Measurements from ENCODE around the gene TENM3. TPM values are rescaled to one million over a fixed set of nuclear protein-coding genes. Genes with fewer than 3 reads are reported as not detected.

Gene TENM3
- total RNA-seq, 1 experiment from 2014 or later, result 0.87 TPM

GRCh38 chr4:182292612-182293011 is 49.4 kb downstream of the TENM3 start:
- DNase-seq (no peak), ATAC-seq (no peak)
- Histone ChIP-seq H3K9me2 (replicated peaks; ENCODE audit: low read length) (no peaks in the 10 kb centered on the region), H3K4me1 (ENCODE audit: insufficient read depth, low read length) (no peaks in the 10 kb centered on the region), H3K27me3 (ENCODE audit: low read length) (no peaks in the 10 kb centered on the region), H4K20me1 (ENCODE audit: low read length) (no peaks in the 10 kb centered on the region), H3K27ac (ENCODE audit: low read length) (no peak overlapping the region), H3F3A (ENCODE audit: low read length, unreplicated experiment) (no peaks in the 10 kb centered on the region), H3K79me2 (ENCODE audit: low read length) (no peaks in the 10 kb centered on the region), H3K4me3 (ENCODE audit: low read length) (no peak overlapping the region), H2AFZ (ENCODE audit: low read length) (no peak overlapping the region), H3K4me2 (ENCODE audit: low read length) (no peak overlapping the region), H3K36me3 (ENCODE audit: low read depth, low read length) (no peaks in the 10 kb centered on the region), H3K9me3 (ENCODE audit: low read length) (no peaks in the 10 kb centered on the region), H3K9ac (ENCODE audit: low read length) (no peak overlapping the region)
- ChIA-PET CTCF (no interaction called here), POLR2A (ENCODE audit: unreplicated experiment) (no interaction called here)
- TF ChIP-seq, protein P1, sequence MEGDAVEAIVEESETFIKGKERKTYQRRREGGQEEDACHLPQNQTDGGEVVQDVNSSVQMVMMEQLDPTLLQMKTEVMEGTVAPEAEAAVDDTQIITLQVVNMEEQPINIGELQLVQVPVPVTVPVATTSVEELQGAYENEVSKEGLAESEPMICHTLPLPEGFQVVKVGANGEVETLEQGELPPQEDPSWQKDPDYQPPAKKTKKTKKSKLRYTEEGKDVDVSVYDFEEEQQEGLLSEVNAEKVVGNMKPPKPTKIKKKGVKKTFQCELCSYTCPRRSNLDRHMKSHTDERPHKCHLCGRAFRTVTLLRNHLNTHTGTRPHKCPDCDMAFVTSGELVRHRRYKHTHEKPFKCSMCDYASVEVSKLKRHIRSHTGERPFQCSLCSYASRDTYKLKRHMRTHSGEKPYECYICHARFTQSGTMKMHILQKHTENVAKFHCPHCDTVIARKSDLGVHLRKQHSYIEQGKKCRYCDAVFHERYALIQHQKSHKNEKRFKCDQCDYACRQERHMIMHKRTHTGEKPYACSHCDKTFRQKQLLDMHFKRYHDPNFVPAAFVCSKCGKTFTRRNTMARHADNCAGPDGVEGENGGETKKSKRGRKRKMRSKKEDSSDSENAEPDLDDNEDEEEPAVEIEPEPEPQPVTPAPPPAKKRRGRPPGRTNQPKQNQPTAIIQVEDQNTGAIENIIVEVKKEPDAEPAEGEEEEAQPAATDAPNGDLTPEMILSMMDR (conservative IDR thresholded peaks at IDR 0.05; ENCODE audit: low read depth, low read length), result no peak
- no peak for TF ChIP-seq EZH2phosphoT487 (IDR thresholded peaks at IDR 0.05; ENCODE audit: borderline replicate concordance, low read length)
- TF ChIP-seq EZH2 (IDR thresholded peaks at IDR 0.05; ENCODE audit: low read length, unreplicated experiment), result no peak
- intact Hi-C loops (cut with micrococcal nuclease), result no loop called here
- BruUV-seq (replicated peaks), result no TSS peak

- ChIA-PET POLR2A (ENCODE audit: unreplicated experiment) (no interaction called here), CTCF (no interaction called here)
- no peaks in the 10 kb centered on the region for H3K36me3 ChIP-seq (ENCODE audit: low read depth, low read length)
- no peak overlapping the region for H2AFZ ChIP-seq (ENCODE audit: low read length)
- H3F3A ChIP-seq (ENCODE audit: low read length, unreplicated experiment), result no peaks in the 10 kb centered on the region
- H3K9ac ChIP-seq (ENCODE audit: low read length), result no peak overlapping the region
- no peaks in the 10 kb centered on the region for H3K27me3 ChIP-seq (ENCODE audit: low read length)
- no peak for ATAC-seq
- H3K4me1 ChIP-seq (ENCODE audit: insufficient read depth, low read length), result no peaks in the 10 kb centered on the region
- no peaks in the 10 kb centered on the region for H4K20me1 ChIP-seq (ENCODE audit: low read length)
- H3K4me3 ChIP-seq (ENCODE audit: low read length), result no peak overlapping the region
- H3K79me2 ChIP-seq (ENCODE audit: low read length), result no peaks in the 10 kb centered on the region
- H3K27ac ChIP-seq (ENCODE audit: low read length), result no peak overlapping the region
- BruUV-seq (replicated peaks), result no TSS peak
- H3K9me3 ChIP-seq (ENCODE audit: low read length), result no peaks in the 10 kb centered on the region
- H3K9me2 ChIP-seq (replicated peaks; ENCODE audit: low read length), result no peaks in the 10 kb centered on the region
- no peak overlapping the region for H3K4me2 ChIP-seq (ENCODE audit: low read length)
- intact Hi-C loops (cut with micrococcal nuclease), result no loop called here
- TF ChIP-seq, protein P1 (conservative IDR thresholded peaks at IDR 0.05; ENCODE audit: low read depth, low read length), result no peak
- TF ChIP-seq EZH2 (IDR thresholded peaks at IDR 0.05; ENCODE audit: low read length, unreplicated experiment) (no peak), EZH2phosphoT487 (IDR thresholded peaks at IDR 0.05; ENCODE audit: borderline replicate concordance, low read length) (no peak)
- no peak for DNase-seq
Measured at GRCh38 chr4:182293691-182294255, 50.6 kb downstream of the TENM3 start.

GRCh38 chr4:182294451-182294850 is 51.2 kb downstream of the TENM3 start:
- no peaks in the 10 kb centered on the region for H3K36me3 ChIP-seq (ENCODE audit: low read depth, low read length)
- H3F3A ChIP-seq (ENCODE audit: low read length, unreplicated experiment), result no peaks in the 10 kb centered on the region
- no peaks in the 10 kb centered on the region for H3K9me3 ChIP-seq (ENCODE audit: low read length)
- H3K4me1 ChIP-seq (ENCODE audit: insufficient read depth, low read length), result no peaks in the 10 kb centered on the region
- no peak for ATAC-seq
- H3K9me2 ChIP-seq (replicated peaks; ENCODE audit: low read length), result no peaks in the 10 kb centered on the region
- H3K4me2 ChIP-seq (ENCODE audit: low read length), result no peak overlapping the region
- intact Hi-C loops (cut with micrococcal nuclease), result no loop called here
- no peak overlapping the region for H3K9ac ChIP-seq (ENCODE audit: low read length)
- H3K27me3 ChIP-seq (ENCODE audit: low read length), result no peaks in the 10 kb centered on the region
- H3K27ac ChIP-seq (ENCODE audit: low read length), result no peak overlapping the region
- TF ChIP-seq EZH2phosphoT487 (IDR thresholded peaks at IDR 0.05; ENCODE audit: borderline replicate concordance, low read length) (no peak), EZH2 (IDR thresholded peaks at IDR 0.05; ENCODE audit: low read length, unreplicated experiment) (no peak)
- TF ChIP-seq, protein P1 (conservative IDR thresholded peaks at IDR 0.05; ENCODE audit: low read depth, low read length), result no peak
- no peaks in the 10 kb centered on the region for H3K79me2 ChIP-seq (ENCODE audit: low read length)
- no peak for DNase-seq
- ChIA-PET POLR2A (ENCODE audit: unreplicated experiment) (no interaction called here), CTCF (no interaction called here)
- no TSS peak for BruUV-seq (replicated peaks)
- no peak overlapping the region for H2AFZ ChIP-seq (ENCODE audit: low read length)
- H4K20me1 ChIP-seq (ENCODE audit: low read length), result no peaks in the 10 kb centered on the region
- no peak overlapping the region for H3K4me3 ChIP-seq (ENCODE audit: low read length)
